ENCODE results near the gene CD200R1L. TPM values are rescaled to one million over a fixed set of nuclear protein-coding genes. Genes with fewer than 3 reads are reported as not detected.

CD200R1L gene
- polyA plus RNA-seq, 1 experiment: not detected

DNA sequence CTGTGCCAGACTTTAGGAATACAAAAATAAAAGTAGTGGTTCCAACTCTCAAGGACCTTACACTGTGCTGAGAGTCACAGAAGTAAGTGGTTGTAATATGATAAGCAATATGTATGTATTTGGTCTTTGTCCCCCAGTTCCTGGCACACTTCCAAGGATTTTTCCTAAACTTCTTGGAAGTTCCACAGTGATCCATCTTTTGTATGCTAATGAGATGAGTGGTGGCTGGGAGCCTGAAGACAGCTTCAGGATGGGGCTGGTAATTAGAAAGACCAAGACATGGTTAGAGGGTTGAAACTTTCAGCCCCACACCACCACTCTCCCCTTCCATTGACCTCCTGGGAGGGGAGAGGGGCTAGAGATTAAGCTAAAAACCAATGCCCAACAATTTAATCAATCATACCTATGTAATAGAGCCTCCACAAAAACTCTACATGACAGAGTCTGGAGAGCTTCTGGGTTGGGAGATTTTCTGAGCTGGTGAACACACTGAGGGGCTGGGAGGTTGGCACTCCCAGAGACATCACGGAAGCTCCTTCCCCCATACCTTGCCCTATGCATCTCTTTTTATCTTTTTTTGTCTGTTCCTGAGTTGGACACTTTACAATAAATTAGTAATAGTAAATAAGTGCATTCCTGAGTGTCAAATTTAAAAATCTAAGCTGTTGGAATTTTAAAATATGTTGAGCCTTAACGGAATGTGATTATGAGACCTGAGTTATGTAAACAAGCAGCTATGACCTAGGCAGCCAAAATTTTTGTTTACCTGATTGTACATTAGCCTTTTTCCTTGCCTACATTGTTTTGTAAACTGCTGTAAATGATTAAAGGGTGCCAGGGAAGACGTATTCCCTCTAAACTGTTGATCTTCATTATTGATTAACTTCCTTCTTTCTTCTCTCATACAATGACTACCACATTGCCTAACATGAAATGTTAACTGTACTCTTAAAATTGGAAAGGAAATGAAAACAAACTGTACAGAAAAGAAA is 24.3 kb downstream of the CD200R1L start:
- CTCF ChIA-PET: interaction anchor here (0.7 to 2.2 kb wide), 6 partner anchors 9 to 240 kb away, joined by 3 to 10 read pairs (median 4); no protein-coding TSS in a partner anchor
- Histone ChIP-seq H3K27ac (ENCODE audit: low read depth, low read length) (no peak overlapping the region), H3K27me3 (ENCODE audit: control insufficient read depth, insufficient read depth, low read length) (no peaks in the 10 kb centered on the region)

GRCh38 chr3:112818289-112818688 is 28.4 kb downstream of the CD200R1L start:
- POLR2A ChIA-PET: no interaction called here

More for the DNA sequence above, 24.3 kb downstream of the CD200R1L start:
- TF ChIP-seq CTCF (IDR thresholded peaks at IDR 0.05; ENCODE audit: low read depth, low read length): no peak
- POLR2A ChIA-PET: interaction anchor here (1.3 to 1.4 kb wide), 3 partner anchors 9 to 180 kb away, joined by 4 to 12 read pairs (median 8); no protein-coding TSS in a partner anchor
- Histone ChIP-seq H3K9me3 (ENCODE audit: control insufficient read depth, insufficient read depth, low read length) (no peaks in the 10 kb centered on the region), H3K4me3 (ENCODE audit: low read depth, low read length) (no peak overlapping the region)
- no peak for DNase-seq (ENCODE audit: low read depth, low spot score)

GRCh38 chr3:112817797-112818196 is 28.9 kb downstream of the CD200R1L start:
- TF ChIP-seq CTCF (IDR thresholded peaks at IDR 0.05; ENCODE audit: low read depth, low read length): no peak
- Histone ChIP-seq H3K27ac (ENCODE audit: low read depth, low read length) (no peak overlapping the region), H3K9me3 (ENCODE audit: control insufficient read depth, insufficient read depth, low read length) (no peaks in the 10 kb centered on the region), H3K4me3 (ENCODE audit: low read depth, low read length) (no peak overlapping the region), H3K27me3 (ENCODE audit: control insufficient read depth, insufficient read depth, low read length) (no peaks in the 10 kb centered on the region)
- DNase-seq (ENCODE audit: low read depth, low spot score): no peak
- POLR2A ChIA-PET: interaction anchor here (0.8 kb wide), 1 partner anchor 164 kb away, joined by 3 read pairs; no protein-coding TSS in a partner anchor
- CTCF ChIA-PET: interaction anchor here (2.7 to 4.7 kb wide), 2 partner anchors 83 to 162 kb away, joined by 24 to 29 read pairs; no protein-coding TSS in a partner anchor

More at GRCh38 chr3:112818289-112818688, 28.4 kb downstream of the CD200R1L start:
- TF ChIP-seq CTCF (IDR thresholded peaks at IDR 0.05; ENCODE audit: low read depth, low read length): no peak
- Histone ChIP-seq H3K4me3 (ENCODE audit: low read depth, low read length) (no peak overlapping the region), H3K27me3 (ENCODE audit: control insufficient read depth, insufficient read depth, low read length) (no peaks in the 10 kb centered on the region), H3K9me3 (ENCODE audit: control insufficient read depth, insufficient read depth, low read length) (no peaks in the 10 kb centered on the region), H3K27ac (ENCODE audit: low read depth, low read length) (no peak overlapping the region)
- CTCF ChIA-PET: interaction anchor here (1.2 kb wide), 1 partner anchor 175 kb away, joined by 4 read pairs; no protein-coding TSS in a partner anchor
- DNase-seq (ENCODE audit: low read depth, low spot score): no peak

- CTCF ChIA-PET: interaction anchor here (2.7 to 7.0 kb wide), 3 partner anchors 83 to 174 kb away, joined by 24 to 128 read pairs (median 29); partner anchors contain the start of gene CCDC80
- TF ChIP-seq CTCF (IDR thresholded peaks at IDR 0.05; ENCODE audit: low read depth, low read length): no peak
- Histone ChIP-seq H3K27ac (ENCODE audit: low read depth, low read length) (no peak overlapping the region), H3K4me3 (ENCODE audit: low read depth, low read length) (no peak overlapping the region), H3K9me3 (ENCODE audit: control insufficient read depth, insufficient read depth, low read length) (no peaks in the 10 kb centered on the region), H3K27me3 (ENCODE audit: control insufficient read depth, insufficient read depth, low read length) (no peaks in the 10 kb centered on the region)
- no peak for DNase-seq (ENCODE audit: low read depth, low spot score)
- POLR2A ChIA-PET: interaction anchor here (0.8 kb wide), 1 partner anchor 163 kb away, joined by 3 read pairs; no protein-coding TSS in a partner anchor
Measured at GRCh38 chr3:112817271-112817670, 29.4 kb downstream of the CD200R1L start.
